WTC11 (cell line): Measurements from ENCODE around the gene ANKMY2.

Experiments
- AFF4 ChIP-seq: sonication (generic); formaldehyde crosslinking; IDR thresholded peaks from 2 replicates; pipeline ENCODE4 v1.8.1; 2023; ENCODE audit warnings: mild to moderate bottlenecking, missing genetic modification reagents, borderline replicate concordance
- ATF1 ChIP-seq: sonication (generic); formaldehyde crosslinking; IDR thresholded peaks from 2 replicates; pipeline ENCODE4 v1.8.1; 2023; ENCODE audit warnings: mild to moderate bottlenecking, moderate library complexity, missing genetic modification reagents
- IRF2 ChIP-seq: sonication (generic); formaldehyde crosslinking; IDR thresholded peaks from 2 replicates; pipeline ENCODE4 v1.8.0; 2022; ENCODE audit warnings: low read depth, missing genetic modification reagents, borderline replicate concordance
- JUN ChIP-seq: sonication (generic); formaldehyde crosslinking; IDR thresholded peaks from 2 replicates; pipeline ENCODE4 v1.8.0; 2023; ENCODE audit warnings: mild to moderate bottlenecking, missing genetic modification reagents
- MYBL2 ChIP-seq: sonication (generic); formaldehyde crosslinking; IDR thresholded peaks from 2 replicates; pipeline ENCODE4 v1.8.1; 2023; ENCODE audit warnings: mild to moderate bottlenecking, moderate library complexity, missing genetic modification reagents
- RELA ChIP-seq: sonication (generic); formaldehyde crosslinking; IDR thresholded peaks from 2 replicates; pipeline ENCODE4 v1.8.1; 2022; ENCODE audit warnings: missing genetic modification reagents, mild to moderate bottlenecking, borderline replicate concordance
- ZNF121 ChIP-seq: sonication (generic); formaldehyde crosslinking; IDR thresholded peaks from 2 replicates; pipeline ENCODE4 v1.8.0; 2023; ENCODE audit warnings: missing genetic modification reagents
- TF ChIP-seq, protein P1 (sequence below): fragments of 200-600 bp; IDR thresholded peaks from 2 replicates; pipeline ENCODE4 v1.8.0; 2022; ENCODE audit warnings: antibody characterized with exemption
- TF ChIP-seq, protein P2 (sequence below): sonication (generic); formaldehyde crosslinking; IDR thresholded peaks from 2 replicates; pipeline ENCODE4 v1.8.0; 2022; ENCODE audit warnings: mild to moderate bottlenecking, missing genetic modification reagents
- TF ChIP-seq, protein P3 (sequence below): sonication (generic); formaldehyde crosslinking; IDR thresholded peaks from 2 replicates; pipeline ENCODE4 v1.8.1; 2023; ENCODE audit warnings: mild to moderate bottlenecking, missing genetic modification reagents, moderate library complexity
- TF ChIP-seq, protein P4 (sequence below): sonication (generic); formaldehyde crosslinking; IDR thresholded peaks from 2 replicates; pipeline ENCODE4 v1.8.0; 2022; ENCODE audit warnings: mild to moderate bottlenecking, missing genetic modification reagents
- TF ChIP-seq, protein P5 (sequence below): sonication (generic); formaldehyde crosslinking; IDR thresholded peaks from 2 replicates; pipeline ENCODE4 v1.8.0; 2022; ENCODE audit warnings: missing genetic modification reagents
- TF ChIP-seq, protein P6 (sequence below): sonication (generic); formaldehyde crosslinking; IDR thresholded peaks from 2 replicates; pipeline ENCODE4 v1.8.1; 2023; ENCODE audit warnings: mild to moderate bottlenecking, missing genetic modification reagents

DNA sequence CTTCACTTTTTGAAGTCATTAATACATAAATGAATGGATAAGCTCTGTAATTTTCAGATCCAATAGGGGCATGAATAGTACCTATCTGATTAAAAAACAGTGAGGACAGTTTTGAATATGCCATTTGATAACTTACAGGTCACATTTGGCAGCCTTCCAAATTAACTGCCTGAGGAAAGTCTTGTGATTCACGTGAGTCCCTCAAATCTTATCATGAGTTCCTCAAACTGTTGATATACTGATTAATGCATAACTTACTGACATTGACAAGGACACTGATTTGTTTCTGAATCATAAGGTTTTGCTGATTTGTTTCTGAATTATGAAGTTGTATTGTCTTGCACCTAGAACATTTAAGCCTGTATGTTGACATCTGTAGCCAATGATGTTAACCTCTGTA, 55.1 kb downstream of the ANKMY2 start:
- TF ChIP-seq, protein P1, sequence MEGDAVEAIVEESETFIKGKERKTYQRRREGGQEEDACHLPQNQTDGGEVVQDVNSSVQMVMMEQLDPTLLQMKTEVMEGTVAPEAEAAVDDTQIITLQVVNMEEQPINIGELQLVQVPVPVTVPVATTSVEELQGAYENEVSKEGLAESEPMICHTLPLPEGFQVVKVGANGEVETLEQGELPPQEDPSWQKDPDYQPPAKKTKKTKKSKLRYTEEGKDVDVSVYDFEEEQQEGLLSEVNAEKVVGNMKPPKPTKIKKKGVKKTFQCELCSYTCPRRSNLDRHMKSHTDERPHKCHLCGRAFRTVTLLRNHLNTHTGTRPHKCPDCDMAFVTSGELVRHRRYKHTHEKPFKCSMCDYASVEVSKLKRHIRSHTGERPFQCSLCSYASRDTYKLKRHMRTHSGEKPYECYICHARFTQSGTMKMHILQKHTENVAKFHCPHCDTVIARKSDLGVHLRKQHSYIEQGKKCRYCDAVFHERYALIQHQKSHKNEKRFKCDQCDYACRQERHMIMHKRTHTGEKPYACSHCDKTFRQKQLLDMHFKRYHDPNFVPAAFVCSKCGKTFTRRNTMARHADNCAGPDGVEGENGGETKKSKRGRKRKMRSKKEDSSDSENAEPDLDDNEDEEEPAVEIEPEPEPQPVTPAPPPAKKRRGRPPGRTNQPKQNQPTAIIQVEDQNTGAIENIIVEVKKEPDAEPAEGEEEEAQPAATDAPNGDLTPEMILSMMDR, result no peak
- TF ChIP-seq AFF4 (CRISPR knock-in tag), result no peak
- TF ChIP-seq, protein P2, sequence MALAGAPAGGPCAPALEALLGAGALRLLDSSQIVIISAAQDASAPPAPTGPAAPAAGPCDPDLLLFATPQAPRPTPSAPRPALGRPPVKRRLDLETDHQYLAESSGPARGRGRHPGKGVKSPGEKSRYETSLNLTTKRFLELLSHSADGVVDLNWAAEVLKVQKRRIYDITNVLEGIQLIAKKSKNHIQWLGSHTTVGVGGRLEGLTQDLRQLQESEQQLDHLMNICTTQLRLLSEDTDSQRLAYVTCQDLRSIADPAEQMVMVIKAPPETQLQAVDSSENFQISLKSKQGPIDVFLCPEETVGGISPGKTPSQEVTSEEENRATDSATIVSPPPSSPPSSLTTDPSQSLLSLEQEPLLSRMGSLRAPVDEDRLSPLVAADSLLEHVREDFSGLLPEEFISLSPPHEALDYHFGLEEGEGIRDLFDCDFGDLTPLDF (CRISPR knock-in tag), result no peak
- TF ChIP-seq JUN (CRISPR knock-in tag), result no peak
- TF ChIP-seq ATF1, result no peak
- TF ChIP-seq, protein P3, sequence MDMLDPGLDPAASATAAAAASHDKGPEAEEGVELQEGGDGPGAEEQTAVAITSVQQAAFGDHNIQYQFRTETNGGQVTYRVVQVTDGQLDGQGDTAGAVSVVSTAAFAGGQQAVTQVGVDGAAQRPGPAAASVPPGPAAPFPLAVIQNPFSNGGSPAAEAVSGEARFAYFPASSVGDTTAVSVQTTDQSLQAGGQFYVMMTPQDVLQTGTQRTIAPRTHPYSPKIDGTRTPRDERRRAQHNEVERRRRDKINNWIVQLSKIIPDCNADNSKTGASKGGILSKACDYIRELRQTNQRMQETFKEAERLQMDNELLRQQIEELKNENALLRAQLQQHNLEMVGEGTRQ (CRISPR knock-in tag), result no peak
- TF ChIP-seq, protein P4, sequence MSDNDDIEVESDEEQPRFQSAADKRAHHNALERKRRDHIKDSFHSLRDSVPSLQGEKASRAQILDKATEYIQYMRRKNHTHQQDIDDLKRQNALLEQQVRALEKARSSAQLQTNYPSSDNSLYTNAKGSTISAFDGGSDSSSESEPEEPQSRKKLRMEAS (CRISPR knock-in tag), result no peak
- no peak for TF ChIP-seq IRF2 (CRISPR knock-in tag)
- TF ChIP-seq RELA (CRISPR knock-in tag), result no peak
- TF ChIP-seq ZNF121 (CRISPR knock-in tag), result no peak
- TF ChIP-seq MYBL2, result no peak
- TF ChIP-seq, protein P5, sequence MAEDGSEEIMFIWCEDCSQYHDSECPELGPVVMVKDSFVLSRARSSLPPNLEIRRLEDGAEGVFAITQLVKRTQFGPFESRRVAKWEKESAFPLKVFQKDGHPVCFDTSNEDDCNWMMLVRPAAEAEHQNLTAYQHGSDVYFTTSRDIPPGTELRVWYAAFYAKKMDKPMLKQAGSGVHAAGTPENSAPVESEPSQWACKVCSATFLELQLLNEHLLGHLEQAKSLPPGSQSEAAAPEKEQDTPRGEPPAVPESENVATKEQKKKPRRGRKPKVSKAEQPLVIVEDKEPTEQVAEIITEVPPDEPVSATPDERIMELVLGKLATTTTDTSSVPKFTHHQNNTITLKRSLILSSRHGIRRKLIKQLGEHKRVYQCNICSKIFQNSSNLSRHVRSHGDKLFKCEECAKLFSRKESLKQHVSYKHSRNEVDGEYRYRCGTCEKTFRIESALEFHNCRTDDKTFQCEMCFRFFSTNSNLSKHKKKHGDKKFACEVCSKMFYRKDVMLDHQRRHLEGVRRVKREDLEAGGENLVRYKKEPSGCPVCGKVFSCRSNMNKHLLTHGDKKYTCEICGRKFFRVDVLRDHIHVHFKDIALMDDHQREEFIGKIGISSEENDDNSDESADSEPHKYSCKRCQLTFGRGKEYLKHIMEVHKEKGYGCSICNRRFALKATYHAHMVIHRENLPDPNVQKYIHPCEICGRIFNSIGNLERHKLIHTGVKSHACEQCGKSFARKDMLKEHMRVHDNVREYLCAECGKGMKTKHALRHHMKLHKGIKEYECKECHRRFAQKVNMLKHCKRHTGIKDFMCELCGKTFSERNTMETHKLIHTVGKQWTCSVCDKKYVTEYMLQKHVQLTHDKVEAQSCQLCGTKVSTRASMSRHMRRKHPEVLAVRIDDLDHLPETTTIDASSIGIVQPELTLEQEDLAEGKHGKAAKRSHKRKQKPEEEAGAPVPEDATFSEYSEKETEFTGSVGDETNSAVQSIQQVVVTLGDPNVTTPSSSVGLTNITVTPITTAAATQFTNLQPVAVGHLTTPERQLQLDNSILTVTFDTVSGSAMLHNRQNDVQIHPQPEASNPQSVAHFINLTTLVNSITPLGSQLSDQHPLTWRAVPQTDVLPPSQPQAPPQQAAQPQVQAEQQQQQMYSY (CRISPR knock-in tag), result no peak
- TF ChIP-seq, protein P6, sequence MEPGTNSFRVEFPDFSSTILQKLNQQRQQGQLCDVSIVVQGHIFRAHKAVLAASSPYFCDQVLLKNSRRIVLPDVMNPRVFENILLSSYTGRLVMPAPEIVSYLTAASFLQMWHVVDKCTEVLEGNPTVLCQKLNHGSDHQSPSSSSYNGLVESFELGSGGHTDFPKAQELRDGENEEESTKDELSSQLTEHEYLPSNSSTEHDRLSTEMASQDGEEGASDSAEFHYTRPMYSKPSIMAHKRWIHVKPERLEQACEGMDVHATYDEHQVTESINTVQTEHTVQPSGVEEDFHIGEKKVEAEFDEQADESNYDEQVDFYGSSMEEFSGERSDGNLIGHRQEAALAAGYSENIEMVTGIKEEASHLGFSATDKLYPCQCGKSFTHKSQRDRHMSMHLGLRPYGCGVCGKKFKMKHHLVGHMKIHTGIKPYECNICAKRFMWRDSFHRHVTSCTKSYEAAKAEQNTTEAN (CRISPR knock-in tag), result no peak
